HG03175 (cell line): Measurements from ENCODE around the gene BPIFB4.
"Not testable (repeated sequence)": the region's sequence is repeated elsewhere in the genome, so short reads cannot be mapped to it uniquely, and the experiment has no call there.

Source experiments
- ATAC-seq: cut with Tn5 transposase; IDR thresholded peaks from one replicate; pipeline ENCODE4 v1.9.1; 2021; ENCODE audit warnings: mild to moderate bottlenecking, moderate library complexity; ENCODE audit not compliant: unreplicated experiment

BPIFB4 gene

GRCh38 chr20:33113387-33113908, 34.0 kb downstream of the BPIFB4 start:
- no peak for ATAC-seq

- not testable (repeated sequence) for ATAC-seq
Measured at GRCh38 chr20:33115501-33115900, 36.1 kb downstream of the BPIFB4 start.

DNA sequence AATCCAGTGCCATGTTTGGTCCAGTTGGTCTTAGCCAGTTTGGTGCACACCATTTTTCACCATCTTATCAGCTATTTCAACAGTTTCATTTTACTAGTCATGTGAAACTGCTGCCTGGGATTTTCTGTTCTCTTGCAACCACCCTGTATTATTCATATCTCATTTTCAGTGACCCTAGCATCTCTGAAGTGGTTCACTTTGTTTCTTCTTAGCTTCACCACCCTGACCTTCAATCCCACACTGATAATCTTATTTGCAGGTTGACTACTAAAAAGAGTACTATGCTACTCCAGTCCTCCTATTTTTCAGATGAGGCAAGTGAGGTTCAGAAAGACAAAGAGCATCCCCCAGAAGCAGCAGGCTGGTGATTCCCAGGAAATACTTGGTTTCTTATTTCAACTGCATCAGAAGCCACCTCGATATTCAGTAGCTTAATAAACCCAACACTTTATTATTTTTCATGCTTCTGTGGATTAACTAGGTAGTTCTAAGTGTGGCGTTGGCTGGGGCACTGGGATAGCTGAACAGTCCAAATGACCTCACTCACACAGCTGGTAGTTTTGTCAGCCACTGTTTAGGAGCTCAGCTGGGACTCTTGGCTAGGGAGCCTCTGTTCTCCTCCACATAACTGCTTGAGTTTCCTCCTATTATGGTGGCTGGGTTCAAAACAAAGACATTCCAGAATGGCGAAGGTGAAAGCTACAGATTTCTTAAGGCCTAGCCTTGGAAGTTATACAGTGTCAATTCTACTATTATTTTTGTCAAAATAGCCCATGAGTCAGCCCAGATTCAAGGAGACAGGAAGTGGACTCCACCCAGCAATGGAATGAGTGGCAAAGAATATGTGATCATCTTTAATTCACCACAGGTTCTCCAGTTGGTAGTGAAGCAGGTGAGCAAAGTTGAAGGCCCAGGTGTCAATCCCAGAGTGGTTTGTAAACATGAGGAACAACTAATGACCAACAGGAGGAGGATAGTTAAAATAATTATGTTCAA, 40.6 kb downstream of the BPIFB4 start:
- ATAC-seq = no peak

DNA sequence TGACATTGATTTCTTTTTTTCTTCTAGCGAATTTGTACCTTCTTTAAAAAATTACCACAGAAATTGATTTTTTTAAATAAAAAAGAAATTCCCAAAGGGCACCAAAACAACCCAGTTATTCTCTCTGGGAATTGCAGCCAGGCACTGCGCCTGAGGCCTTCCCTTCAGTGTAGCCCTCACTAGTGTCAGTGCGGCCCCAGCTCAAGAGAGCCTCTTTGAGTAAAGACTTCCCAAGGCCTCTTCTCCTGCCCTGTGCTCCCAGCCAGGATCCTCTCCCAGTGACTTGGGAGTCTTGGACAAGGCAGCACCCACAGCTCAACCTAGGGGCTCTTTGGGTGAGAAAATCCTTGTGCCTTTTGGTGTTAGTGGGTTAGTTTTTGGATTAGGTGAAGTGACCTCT, 41.5 kb downstream of the BPIFB4 start:
- ATAC-seq = no peak

DNA sequence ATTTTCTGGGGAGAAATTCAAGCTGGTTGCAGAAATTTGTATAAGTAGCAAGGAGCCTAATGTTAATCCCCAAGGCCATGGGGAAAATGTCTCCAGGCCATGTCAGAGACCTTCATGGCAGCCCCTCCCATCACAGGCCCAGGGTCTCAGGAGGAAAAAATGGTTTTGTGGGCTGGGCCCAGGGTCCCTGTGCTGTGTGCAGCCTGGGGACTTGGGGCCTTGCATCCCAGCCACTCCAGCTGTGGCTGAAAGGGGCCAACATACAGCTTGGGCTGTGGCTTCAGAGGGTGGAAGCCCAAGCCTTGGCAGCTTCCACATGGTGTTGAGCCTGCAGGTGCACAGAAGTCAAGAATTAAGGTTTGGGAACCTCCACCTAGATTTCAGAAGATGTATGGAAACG, 42.9 kb downstream of the BPIFB4 start:
- not testable (repeated sequence) for ATAC-seq

DNA sequence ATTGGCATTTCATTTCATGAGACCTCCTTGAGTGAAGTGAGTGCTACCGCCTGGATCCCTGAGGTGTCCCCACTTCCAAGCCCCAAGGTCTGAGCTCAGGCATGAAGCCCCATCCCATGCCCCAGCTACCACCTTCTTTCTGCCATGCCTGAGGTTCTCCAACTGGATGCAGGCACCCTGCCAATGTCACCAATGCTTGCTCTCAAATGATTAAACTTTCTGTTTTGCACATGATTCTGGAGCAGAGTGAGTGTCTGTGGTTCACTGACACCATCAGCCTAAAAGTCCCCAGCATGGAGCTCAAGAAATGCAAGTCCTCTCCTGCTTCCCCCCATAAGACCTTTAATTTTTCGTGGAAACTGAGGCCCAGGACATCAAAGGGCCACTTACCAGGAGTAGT, 44.8 kb downstream of the BPIFB4 start:
- ATAC-seq = no peak

DNA sequence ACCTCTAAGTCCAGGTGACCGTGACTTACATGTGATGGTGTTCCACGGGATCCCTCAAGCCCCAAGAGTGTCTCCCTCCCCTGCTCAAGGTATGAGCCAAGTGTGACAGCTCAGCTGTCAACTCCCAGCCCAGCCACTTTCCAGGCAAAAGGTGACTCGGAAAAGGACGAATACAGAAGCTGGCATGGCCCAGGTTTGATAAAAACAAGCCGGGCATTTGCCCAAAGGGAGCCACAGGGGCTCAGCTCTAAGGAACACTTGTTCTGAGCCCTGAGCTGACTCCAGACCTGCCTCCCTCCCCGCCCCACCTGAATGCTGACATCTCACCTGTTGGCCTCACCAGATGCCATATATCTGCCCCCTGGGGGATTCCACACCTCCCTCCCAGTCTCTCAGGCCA, 45.6 kb downstream of the BPIFB4 start:
- no peak for ATAC-seq

DNA sequence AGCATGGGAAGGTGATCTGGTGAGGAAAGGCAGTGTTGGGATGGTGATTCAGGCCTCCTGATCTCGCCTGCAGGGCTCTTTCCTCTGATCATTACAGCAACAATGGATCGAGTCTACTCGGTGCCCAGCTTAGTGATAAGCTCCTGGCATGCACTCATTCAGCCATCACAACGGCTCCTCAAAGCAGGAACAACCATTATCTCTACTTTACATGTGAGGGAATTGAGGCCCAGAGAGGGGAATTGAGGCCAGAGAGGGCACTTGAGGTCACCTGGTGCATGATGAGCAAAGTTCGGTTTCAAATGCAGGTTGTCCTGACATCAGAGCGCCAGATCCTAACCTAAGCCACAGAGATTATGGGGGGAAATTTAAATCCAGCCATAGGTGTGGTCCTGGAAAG, 46.5 kb downstream of the BPIFB4 start:
- no peak for ATAC-seq

DNA sequence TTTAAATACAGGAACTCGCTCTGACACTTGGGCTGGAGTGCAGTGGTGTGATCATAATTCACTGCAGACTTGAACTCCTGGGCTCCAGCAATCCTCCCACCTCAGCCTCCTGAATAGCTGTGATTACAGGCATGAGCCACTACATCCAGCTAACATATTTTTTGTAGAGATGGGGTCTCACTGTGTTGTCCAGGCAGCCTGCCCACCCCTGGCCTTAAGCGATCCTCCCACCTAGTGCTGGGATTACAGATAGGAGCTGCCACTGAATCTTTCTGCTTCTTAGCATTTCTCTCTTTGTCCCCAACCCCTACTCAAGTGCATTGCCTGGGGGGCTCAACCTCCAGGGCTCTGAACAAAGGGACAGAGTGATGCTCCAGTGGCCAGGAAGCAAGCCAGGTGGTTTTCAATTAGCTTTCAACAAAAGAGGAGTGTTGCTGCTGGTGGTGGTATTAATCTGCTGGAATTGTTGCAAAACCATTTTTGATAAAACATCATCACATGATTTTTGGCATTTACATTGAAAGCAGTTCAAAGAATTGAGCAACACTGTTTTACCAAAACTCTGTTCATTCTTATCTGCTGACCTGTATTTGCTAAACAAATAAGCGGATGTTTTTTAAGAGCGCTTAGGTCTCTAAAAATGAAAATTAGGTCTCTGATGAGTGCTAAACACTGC, 48.1 kb downstream of the BPIFB4 start:
- ATAC-seq = no peak

DNA sequence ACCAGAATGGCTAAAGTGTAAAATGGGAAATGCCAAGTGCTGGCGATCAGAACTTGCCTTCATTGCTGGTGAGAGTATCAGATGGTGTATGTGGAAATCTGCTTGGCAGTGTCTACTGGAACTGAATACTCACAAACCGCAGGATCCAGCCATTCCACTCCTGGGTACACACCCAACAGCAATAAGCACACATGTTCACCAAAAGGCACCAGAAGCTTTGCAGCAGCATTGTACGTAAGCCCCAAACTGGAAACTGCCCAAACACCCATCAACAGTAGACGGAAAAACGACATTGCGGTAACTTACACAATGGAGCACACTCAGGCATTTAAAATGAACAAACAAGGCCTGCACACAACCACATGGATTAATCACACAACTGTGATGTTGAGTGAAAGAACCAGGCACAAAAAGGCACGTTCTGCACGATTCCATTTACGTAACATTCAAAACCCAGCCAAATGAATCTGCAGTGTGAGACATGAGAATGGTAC, 51.2 kb downstream of the BPIFB4 start:
- no peak for ATAC-seq

DNA sequence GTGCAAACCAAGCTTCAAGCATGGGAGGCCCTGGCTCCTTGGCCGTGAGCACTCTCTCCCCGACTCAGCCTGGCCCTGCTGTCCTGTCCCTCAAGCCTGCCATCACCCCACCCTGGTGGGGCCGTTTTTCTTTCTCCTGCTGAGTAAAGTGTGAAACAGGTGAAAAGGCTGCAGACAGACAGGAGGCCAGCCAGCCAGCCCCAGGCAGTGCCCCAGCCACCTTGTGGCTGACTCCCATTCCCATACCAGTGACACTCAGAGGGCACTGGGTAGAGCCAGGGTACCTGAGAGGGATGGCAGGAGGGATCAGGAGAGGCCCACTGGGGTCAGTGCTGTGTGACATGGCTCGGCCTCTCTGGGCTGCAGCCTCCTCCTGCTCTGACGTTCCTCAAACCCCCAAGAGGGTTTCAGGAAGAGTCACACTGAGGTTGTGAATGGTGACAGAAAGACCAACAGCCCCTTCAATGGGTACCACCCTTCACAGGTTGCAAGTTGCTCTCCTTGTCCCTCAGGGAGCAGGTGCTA, 52.6 kb downstream of the BPIFB4 start:
- no peak for ATAC-seq

GRCh38 chr20:33132513-33133372, 53.3 kb downstream of the BPIFB4 start:
- ATAC-seq = no peak

DNA sequence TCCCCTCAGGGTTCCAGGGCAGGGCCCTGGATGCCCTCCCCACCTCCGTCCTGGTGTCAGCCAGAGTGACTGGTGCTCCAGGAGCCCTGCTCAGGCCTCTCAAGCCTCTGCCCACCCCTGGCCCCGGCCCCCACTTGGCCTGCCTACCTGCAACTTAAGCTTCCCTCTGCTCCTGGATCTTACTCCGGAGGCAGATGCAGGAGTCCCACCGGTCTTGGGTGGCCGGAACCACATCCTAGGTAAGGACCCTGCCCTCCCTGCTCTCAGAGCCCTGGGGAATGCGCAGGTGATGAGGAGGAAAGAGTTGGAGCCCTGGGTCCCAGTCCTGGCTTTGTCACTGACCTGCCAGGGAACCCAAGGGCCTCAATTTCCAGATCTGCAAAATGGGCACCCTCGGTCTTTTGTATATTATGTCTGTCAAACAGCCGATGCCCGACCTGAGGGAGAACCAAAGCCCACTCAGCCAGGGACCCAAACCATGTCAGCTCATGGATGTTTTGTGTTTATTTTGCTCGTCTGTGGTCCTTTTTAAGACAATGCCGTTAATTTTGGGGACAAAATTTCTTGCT, 54.0 kb downstream of the BPIFB4 start:
- ATAC-seq = no peak

GRCh38 chr20:33137195-33137594, 57.8 kb downstream of the BPIFB4 start:
- no peak for ATAC-seq

DNA sequence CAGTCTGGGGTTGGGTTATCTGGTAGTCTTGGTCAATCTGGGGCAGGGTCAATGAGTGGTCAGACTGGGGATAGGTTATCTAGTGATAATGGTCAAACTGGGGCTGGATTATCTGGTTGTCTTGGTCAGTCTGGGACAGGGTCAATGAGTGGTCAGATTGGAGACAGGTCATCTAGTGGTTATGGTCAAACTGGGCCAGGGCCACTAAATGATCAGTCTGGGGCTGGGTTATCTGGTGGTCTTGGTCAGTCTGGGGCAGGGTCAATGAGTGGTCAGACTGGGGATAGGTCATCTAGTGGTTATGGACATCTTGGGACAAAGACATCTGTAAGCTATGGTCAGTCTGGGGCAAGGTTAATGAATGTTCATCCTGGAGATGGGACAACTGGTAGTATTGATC, 60.0 kb downstream of the BPIFB4 start:
- ATAC-seq = no peak

DNA sequence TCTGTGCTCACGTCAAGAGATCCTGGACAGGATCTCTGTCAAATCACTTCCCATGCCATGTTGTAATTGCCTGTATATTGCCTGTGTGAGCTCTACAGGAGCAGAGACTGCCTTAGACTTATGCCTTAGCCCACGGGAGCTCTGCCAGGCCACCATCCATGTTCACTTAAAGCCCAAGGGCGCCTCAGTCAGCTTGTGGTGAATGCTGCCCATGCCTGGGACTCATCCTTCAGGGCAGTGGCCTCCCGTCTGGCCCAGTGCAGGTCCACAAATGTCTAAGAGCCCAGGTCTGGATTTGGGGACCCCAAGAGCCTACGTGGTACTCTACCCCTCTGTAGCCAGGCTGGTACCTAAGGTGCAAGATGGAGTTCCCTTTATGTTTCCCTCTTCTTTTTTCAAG, 66.1 kb downstream of the BPIFB4 start:
- ATAC-seq = no peak

DNA sequence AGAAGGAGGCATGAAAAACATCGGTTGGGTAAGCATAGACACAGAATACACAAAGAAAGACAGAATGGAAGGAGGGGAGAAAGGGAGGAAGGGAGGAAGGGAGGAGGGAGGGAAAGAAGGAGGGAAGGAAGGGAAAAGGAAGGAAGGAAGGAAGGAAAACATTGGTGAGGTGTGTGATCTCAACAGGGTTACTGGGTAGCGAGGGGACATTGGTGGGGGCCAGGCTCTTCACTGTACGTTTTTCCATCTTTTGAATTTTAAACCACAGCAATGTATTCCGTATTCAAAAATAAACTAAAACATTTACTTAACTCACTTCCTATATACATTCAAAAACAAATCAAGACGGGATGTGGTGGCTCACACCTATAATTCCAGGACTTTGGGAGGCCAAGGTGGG, 67.9 kb downstream of the BPIFB4 start:
- ATAC-seq = no peak

GRCh38 chr20:33148040-33148439, 68.6 kb downstream of the BPIFB4 start:
- no peak for ATAC-seq

DNA sequence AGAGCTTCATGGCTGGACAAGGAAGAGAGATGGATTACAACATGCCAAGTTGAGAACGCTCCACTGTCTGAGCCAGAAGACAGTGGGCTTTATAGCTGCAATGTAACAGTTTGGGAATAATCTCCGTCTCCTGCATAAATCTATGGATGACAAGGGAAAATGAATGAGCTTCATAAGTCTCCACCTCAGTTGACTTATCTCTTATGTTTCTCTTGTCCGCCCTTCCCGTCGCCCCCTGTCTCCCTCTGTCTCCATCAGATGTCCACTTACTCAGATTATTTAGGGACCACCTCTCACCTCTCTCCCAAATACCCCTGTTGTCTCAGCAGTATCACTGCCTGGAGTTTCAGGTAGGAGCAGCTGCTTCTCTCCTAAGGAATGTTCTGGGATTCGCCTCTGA, 74.8 kb downstream of the BPIFB4 start:
- ATAC-seq = no peak
